ES-I3 (cell line): ENCODE measurements around the gene ITLN2.
A peak's percentile ranks its signal among the peaks of the same experiment; 100 is the strongest.
"Not testable (repeated sequence)": the region's sequence is repeated elsewhere in the genome, so short reads cannot be mapped to it uniquely, and the experiment has no call there.

Experiments
- H3K36me3 ChIP-seq: 2 replicates; pipeline ENCODE4 v1.6.1; 2013; ENCODE audit warnings: mild to moderate bottlenecking, low read length, control low read depth, moderate library complexity; ENCODE audit not compliant: insufficient read depth
- H3K4me1 ChIP-seq: 2 replicates; pipeline ENCODE4 v1.6.1; 2013; ENCODE audit warnings: mild to moderate bottlenecking, control low read depth, low read length; ENCODE audit not compliant: insufficient read depth
- H3K9ac ChIP-seq: 2 replicates; pipeline ENCODE4 v1.6.1; 2013; ENCODE audit warnings: low read depth, mild to moderate bottlenecking, low read length, moderate library complexity
- H3K9me3 ChIP-seq: 2 replicates; pipeline ENCODE4 v1.6.1; 2013; ENCODE audit warnings: mild to moderate bottlenecking, low read length, moderate library complexity; ENCODE audit not compliant: control insufficient read depth, insufficient read depth

The ITLN2 gene

GRCh38 chr1:160954158-160955104 lies at the start of gene ITLN2:
ITLN2 (minus strand) TSS chr1:160954809; CDS start chr1:160954741, 68 bp downstream.
- Histone ChIP-seq H3K9ac (no peak within 1 kb of the TSS), H3K4me1 (peaks cover 21% of the 10 kb centered on the region), H3K36me3 (no peaks in the 10 kb centered on the region), H3K9me3 (no peaks in the 10 kb centered on the region)

GRCh38 chr1:161001525-161001924 lies 46.9 kb upstream of the ITLN2 start:
- peaks cover 5% of the 10 kb centered on the region; the same call in 1 of the 2 replicates for H3K4me1 ChIP-seq
- H3K9ac ChIP-seq, result no peak overlapping the region
- no peaks in the 10 kb centered on the region for H3K9me3 ChIP-seq
- H3K36me3 ChIP-seq, result peaks cover 24% of the 10 kb centered on the region

GRCh38 chr1:161000736-161001480 lies 46.3 kb upstream of the ITLN2 start:
- Histone ChIP-seq H3K36me3 (peaks cover 24% of the 10 kb centered on the region), H3K9ac (no peak overlapping the region), H3K4me1 (peaks cover 5% of the 10 kb centered on the region; the same call in 1 of the 2 replicates), H3K9me3 (no peaks in the 10 kb centered on the region)

- no peak overlapping the region for H3K9ac ChIP-seq
- H3K36me3 ChIP-seq, result peaks cover 24% of the 10 kb centered on the region
- H3K4me1 ChIP-seq, result peaks cover 5% of the 10 kb centered on the region; the same call in 1 of the 2 replicates
- H3K9me3 ChIP-seq, result no peaks in the 10 kb centered on the region
These were observed 44.8 kb upstream of the ITLN2 start for GRCh38 chr1:160999376-160999775.

- Histone ChIP-seq H3K9ac (no peak overlapping the region), H3K36me3 (peaks cover 24% of the 10 kb centered on the region), H3K9me3 (no peaks in the 10 kb centered on the region), H3K4me1 (peaks cover 5% of the 10 kb centered on the region; the same call in 1 of the 2 replicates)
These were observed 42.9 kb upstream of the ITLN2 start for GRCh38 chr1:160997323-160998038.

- peaks cover 5% of the 10 kb centered on the region; the same call in 1 of the 2 replicates for H3K4me1 ChIP-seq
- H3K9me3 ChIP-seq, result no peaks in the 10 kb centered on the region
- H3K36me3 ChIP-seq, result peaks cover 24% of the 10 kb centered on the region
- H3K9ac ChIP-seq, result no peak overlapping the region
These were observed 41.6 kb upstream of the ITLN2 start for GRCh38 chr1:160996178-160996577.

- H3K36me3 ChIP-seq, result peaks cover 10% of the 10 kb centered on the region
- peaks cover 9% of the 10 kb centered on the region; the same call in 1 of the 2 replicates for H3K4me1 ChIP-seq
- H3K9me3 ChIP-seq, result no peaks in the 10 kb centered on the region
- H3K9ac ChIP-seq, result no peak overlapping the region
These were observed 39.1 kb upstream of the ITLN2 start for GRCh38 chr1:160993544-160994193.

GRCh38 chr1:160992036-160992435 lies 37.4 kb upstream of the ITLN2 start:
- H3K9me3 ChIP-seq, result not testable (repeated sequence)

GRCh38 chr1:160987359-160988050 lies 32.9 kb upstream of the ITLN2 start:
- H3K4me1 ChIP-seq, result peaks cover 23% of the 10 kb centered on the region
- H3K9ac ChIP-seq, result no peak overlapping the region
- no peaks in the 10 kb centered on the region for H3K9me3 ChIP-seq
- H3K36me3 ChIP-seq, result no peaks in the 10 kb centered on the region

More at GRCh38 chr1:160992036-160992435, 37.4 kb upstream of the ITLN2 start:
- H3K9ac ChIP-seq, H3K36me3 ChIP-seq: not testable (repeated sequence)
- H3K4me1 ChIP-seq, result peaks cover 20% of the 10 kb centered on the region

- peaks cover 19% of the 10 kb centered on the region for H3K4me1 ChIP-seq
- no peaks in the 10 kb centered on the region for H3K9me3 ChIP-seq
- H3K9ac ChIP-seq, result no peak overlapping the region
- H3K36me3 ChIP-seq, result no peaks in the 10 kb centered on the region
These were observed 31.1 kb upstream of the ITLN2 start for GRCh38 chr1:160985723-160986122.

- peaks cover 7% of the 10 kb centered on the region; the same call in 1 of the 2 replicates for H3K4me1 ChIP-seq
- H3K9me3 ChIP-seq, result no peaks in the 10 kb centered on the region
- no peaks in the 10 kb centered on the region for H3K36me3 ChIP-seq
- H3K9ac ChIP-seq, result peak overlapping the region; percentile 62
These were observed 27.2 kb upstream of the ITLN2 start for GRCh38 chr1:160981584-160982411.

- H3K4me1 ChIP-seq, result peaks cover 3% of the 10 kb centered on the region; the same call in 1 of the 2 replicates
- no peak overlapping the region for H3K9ac ChIP-seq
- H3K36me3 ChIP-seq, result no peaks in the 10 kb centered on the region
- H3K9me3 ChIP-seq, result no peaks in the 10 kb centered on the region
These were observed 24.7 kb upstream of the ITLN2 start for GRCh38 chr1:160979286-160979685.
